ENCODE data around the gene GPNMB. TPM values are rescaled to one million over a fixed set of nuclear protein-coding genes. Genes with fewer than 3 reads are reported as not detected.

GPNMB gene
- total and polyA plus RNA-seq, 12 donors, result 49.6 to 612 (median 220) TPM

- Histone ChIP-seq H3K4me3 (no peak overlapping the region), H3K27ac (no peak overlapping the region), H3K36me3 (no peaks in the 10 kb centered on the region), H3K4me1 (no peaks in the 10 kb centered on the region), H3K27me3 (no peaks in the 10 kb centered on the region), H3K9me3 (no peaks in the 10 kb centered on the region)
- WGBS, 2 donors, result 77 to 84% methylated on average over 17 to 18 of the region's 18 CpGs
- no peak for DNase-seq
- intact Hi-C loops (cut with DNase I), result no loop called here
- ATAC-seq, result no peak
- TF ChIP-seq CTCF (IDR thresholded peaks at IDR 0.05), result no peak
These were observed 39.4 kb downstream of the GPNMB start for GRCh38 chr7:23285657-23286646.

- WGBS, 2 donors, result 90 to 91% methylated on average over 5 of the region's 5 CpGs
- no peak for TF ChIP-seq CTCF (IDR thresholded peaks at IDR 0.05)
- no peak for ATAC-seq
- no peak for DNase-seq
- Histone ChIP-seq H3K4me3 (no peak overlapping the region), H3K4me1 (no peaks in the 10 kb centered on the region), H3K36me3 (no peaks in the 10 kb centered on the region), H3K9me3 (no peaks in the 10 kb centered on the region), H3K27ac (no peak overlapping the region), H3K27me3 (peaks cover 0 to 10% (median 0%) of the 10 kb centered on the region in 7 donors)
- intact Hi-C loops (cut with DNase I), result no loop called here
These were observed 41.0 kb downstream of the GPNMB start for GRCh38 chr7:23287612-23288011.

- 93 to 95% methylated on average over 9 of the region's 9 CpGs for WGBS, 2 donors
- H3K36me3 ChIP-seq, result no peaks in the 10 kb centered on the region
- no peak for ATAC-seq
These were observed 44.4 kb downstream of the GPNMB start for GRCh38 chr7:23290993-23291392.

More at GRCh38 chr7:23290993-23291392, 44.4 kb downstream of the GPNMB start:
- H3K4me3 ChIP-seq, result no peak overlapping the region
- no peak overlapping the region for H3K27ac ChIP-seq
- no peaks in the 10 kb centered on the region for H3K4me1 ChIP-seq
- intact Hi-C loops (cut with DNase I), result loop anchor here in 1 of 10 donors (10.0 kb wide), 1 partner anchor 194 kb away; no protein-coding TSS in a partner anchor
- no peaks in the 10 kb centered on the region for H3K9me3 ChIP-seq
- peaks cover 0 to 10% (median 0%) of the 10 kb centered on the region in 7 donors for H3K27me3 ChIP-seq
- no peak for DNase-seq
- TF ChIP-seq CTCF (IDR thresholded peaks at IDR 0.05), result no peak

Measured in heart right ventricle (tissue), 16 donors.